ENCODE measurements around the gene GALP. TPM values are rescaled to one million over a fixed set of nuclear protein-coding genes. Genes with fewer than 3 reads are reported as not detected.

Gene GALP
- total RNA-seq, 3 donors from 2014 or later (not counting 1 experiment from before 2014, with no cell fraction given): not detected

DNA sequence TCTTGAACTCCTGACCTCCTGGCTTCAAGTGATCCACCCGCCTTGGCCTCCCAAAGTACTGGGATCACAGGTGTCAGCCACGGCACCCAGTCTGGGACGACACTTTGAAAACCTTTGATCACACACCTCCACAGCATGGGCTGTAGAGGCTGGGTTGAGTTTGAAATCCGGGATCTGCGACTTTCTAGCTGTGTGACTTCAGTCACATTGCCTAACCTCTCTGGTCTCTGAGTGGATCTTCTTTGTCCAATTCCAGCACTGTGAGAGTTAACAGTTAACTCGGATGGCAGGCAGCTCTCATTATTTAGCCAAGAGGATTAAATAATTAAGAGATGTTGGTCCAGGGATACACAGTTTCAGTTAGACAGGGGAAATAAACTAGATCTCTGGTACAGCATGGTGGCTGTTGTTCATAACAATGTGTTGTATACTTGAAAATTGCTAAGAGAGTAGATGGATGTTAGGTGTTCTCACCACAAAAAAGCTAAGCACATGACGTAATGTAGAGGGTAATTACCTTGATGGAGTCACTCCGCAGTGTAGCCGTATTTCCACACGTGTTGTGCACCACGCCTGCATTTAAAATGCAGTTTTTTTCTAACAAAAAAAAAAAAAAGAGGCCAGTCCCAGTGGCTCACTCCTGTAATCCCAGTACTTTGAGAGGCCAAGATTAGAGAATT is 1.9 kb downstream of the GALP start:
- TF ChIP-seq, protein P1, sequence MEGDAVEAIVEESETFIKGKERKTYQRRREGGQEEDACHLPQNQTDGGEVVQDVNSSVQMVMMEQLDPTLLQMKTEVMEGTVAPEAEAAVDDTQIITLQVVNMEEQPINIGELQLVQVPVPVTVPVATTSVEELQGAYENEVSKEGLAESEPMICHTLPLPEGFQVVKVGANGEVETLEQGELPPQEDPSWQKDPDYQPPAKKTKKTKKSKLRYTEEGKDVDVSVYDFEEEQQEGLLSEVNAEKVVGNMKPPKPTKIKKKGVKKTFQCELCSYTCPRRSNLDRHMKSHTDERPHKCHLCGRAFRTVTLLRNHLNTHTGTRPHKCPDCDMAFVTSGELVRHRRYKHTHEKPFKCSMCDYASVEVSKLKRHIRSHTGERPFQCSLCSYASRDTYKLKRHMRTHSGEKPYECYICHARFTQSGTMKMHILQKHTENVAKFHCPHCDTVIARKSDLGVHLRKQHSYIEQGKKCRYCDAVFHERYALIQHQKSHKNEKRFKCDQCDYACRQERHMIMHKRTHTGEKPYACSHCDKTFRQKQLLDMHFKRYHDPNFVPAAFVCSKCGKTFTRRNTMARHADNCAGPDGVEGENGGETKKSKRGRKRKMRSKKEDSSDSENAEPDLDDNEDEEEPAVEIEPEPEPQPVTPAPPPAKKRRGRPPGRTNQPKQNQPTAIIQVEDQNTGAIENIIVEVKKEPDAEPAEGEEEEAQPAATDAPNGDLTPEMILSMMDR (IDR thresholded peaks at IDR 0.05): no peak
- no peaks in the 10 kb centered on the region for H3K27me3 ChIP-seq (ENCODE audit: control insufficient read depth, insufficient read depth, low read length)
- Mint-ChIP-seq H3K4me1 (no peaks in the 10 kb centered on the region), H3K4me3 (no peak overlapping the region), H3K27me3 (ENCODE audit: low read depth in 2 of 2) (peaks cover 4 to 6% of the 10 kb centered on the region in 2 donors), H3K27ac (no peak overlapping the region), H3K9me3 (no peaks in the 10 kb centered on the region), H3K36me3 (no peaks in the 10 kb centered on the region)
- no peaks in the 10 kb centered on the region for H3K36me3 ChIP-seq (ENCODE audit: control insufficient read depth, insufficient read depth, low read length)
- no peaks in the 10 kb centered on the region for H3K9me3 ChIP-seq (ENCODE audit: control insufficient read depth, insufficient read depth, low read length)
- H3K4me1 ChIP-seq (ENCODE audit: control insufficient read depth, insufficient read depth, low read length): no peaks in the 10 kb centered on the region
- H3K4me3 ChIP-seq (ENCODE audit: low read length): no peak overlapping the region
- H3K27ac ChIP-seq (ENCODE audit: low read length): no peak overlapping the region
- DNase-seq (no peak), ATAC-seq (no peak)
- whole genome bisulfite sequencing (ENCODE audit: insufficient coverage): 68% methylated on average over 11 of the region's 11 CpGs
- intact Hi-C loops (cut with micrococcal nuclease): loop anchor here (10.0 kb wide), 1 partner anchor 73 kb away; no protein-coding TSS in a partner anchor

DNA sequence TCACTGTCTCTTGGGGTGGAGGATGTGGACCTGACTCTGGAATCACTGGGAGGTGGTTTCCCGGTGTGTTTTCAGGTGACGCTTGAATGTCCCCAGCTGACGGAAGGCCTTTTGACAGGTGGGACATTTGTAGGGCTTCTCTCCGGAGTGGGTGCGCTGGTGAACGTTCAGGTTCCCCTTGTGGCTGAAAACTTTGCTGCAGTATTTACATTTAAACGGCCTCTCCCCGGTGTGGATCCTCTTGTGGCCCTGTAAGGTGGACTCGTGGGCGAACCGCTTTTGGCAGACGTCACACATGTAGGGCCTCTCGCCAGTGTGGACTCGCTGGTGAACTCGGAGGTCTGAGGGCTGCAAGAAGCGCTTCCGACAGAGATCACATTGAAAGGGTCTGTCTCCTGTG is 14.0 kb downstream of the GALP start:
- H3K27me3 Mint-ChIP-seq (ENCODE audit: low read depth in 2 of 2): peaks cover 0 to 11% of the 10 kb centered on the region in 2 donors
- H3K4me3 ChIP-seq (ENCODE audit: low read length): no peak overlapping the region
- no peaks in the 10 kb centered on the region for H3K36me3 ChIP-seq (ENCODE audit: control insufficient read depth, insufficient read depth, low read length)
- H3K9me3 Mint-ChIP-seq: no peaks in the 10 kb centered on the region
- H3K27ac ChIP-seq (ENCODE audit: low read length): no peak overlapping the region
- TF ChIP-seq, protein P1 (IDR thresholded peaks at IDR 0.05): no peak
- H3K4me1 Mint-ChIP-seq: no peaks in the 10 kb centered on the region
- 83% methylated on average over 17 of the region's 17 CpGs for WGBS (ENCODE audit: insufficient coverage)
- no peak for DNase-seq
- no peaks in the 10 kb centered on the region for H3K36me3 Mint-ChIP-seq
- H3K4me3 Mint-ChIP-seq: no peak overlapping the region
- no peak overlapping the region for H3K27ac Mint-ChIP-seq
- intact Hi-C loops (cut with micrococcal nuclease): no loop called here
- H3K4me1 ChIP-seq (ENCODE audit: control insufficient read depth, insufficient read depth, low read length): no peaks in the 10 kb centered on the region
- no peaks in the 10 kb centered on the region for H3K27me3 ChIP-seq (ENCODE audit: control insufficient read depth, insufficient read depth, low read length)
- no peak for ATAC-seq
- H3K9me3 ChIP-seq (ENCODE audit: control insufficient read depth, insufficient read depth, low read length): no peaks in the 10 kb centered on the region

DNA sequence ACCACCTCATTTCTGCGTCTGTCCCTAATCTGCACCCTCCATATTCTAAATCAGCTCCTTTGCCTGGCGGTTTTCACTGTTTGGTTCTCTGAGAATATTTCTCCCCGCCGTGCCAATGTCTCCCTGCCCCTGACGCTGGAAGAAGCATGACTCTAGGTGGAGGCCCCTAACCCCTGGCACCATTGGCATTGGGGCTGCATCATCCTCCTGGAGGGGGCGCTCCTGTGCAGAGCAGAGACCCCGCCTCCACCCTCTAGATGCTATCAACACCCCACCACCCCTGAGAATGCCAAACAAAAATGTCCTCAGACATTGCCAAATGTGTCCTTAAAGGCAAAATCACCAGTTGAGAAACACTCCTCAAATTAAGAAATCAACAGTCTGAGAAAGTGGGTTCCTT is 15.3 kb downstream of the GALP start:
- H3K4me1 Mint-ChIP-seq: no peaks in the 10 kb centered on the region
- Histone ChIP-seq H3K9me3 (ENCODE audit: control insufficient read depth, insufficient read depth, low read length) (no peaks in the 10 kb centered on the region), H3K27ac (ENCODE audit: low read length) (no peak overlapping the region), H3K36me3 (ENCODE audit: control insufficient read depth, insufficient read depth, low read length) (no peaks in the 10 kb centered on the region), H3K27me3 (ENCODE audit: control insufficient read depth, insufficient read depth, low read length) (no peaks in the 10 kb centered on the region), H3K4me3 (ENCODE audit: low read length) (no peak overlapping the region), H3K4me1 (ENCODE audit: control insufficient read depth, insufficient read depth, low read length) (no peaks in the 10 kb centered on the region)
- no peaks in the 10 kb centered on the region for H3K9me3 Mint-ChIP-seq
- no peaks in the 10 kb centered on the region for H3K36me3 Mint-ChIP-seq
- no peak for DNase-seq
- no peaks in the 10 kb centered on the region for H3K27me3 Mint-ChIP-seq (ENCODE audit: low read depth in 2 of 2)
- no peak for ATAC-seq
- intact Hi-C loops (cut with micrococcal nuclease): no loop called here
- no peak overlapping the region for H3K4me3 Mint-ChIP-seq
- TF ChIP-seq, protein P1 (IDR thresholded peaks at IDR 0.05): no peak
- H3K27ac Mint-ChIP-seq: no peak overlapping the region
- 82% methylated on average over 7 of the region's 7 CpGs for WGBS (ENCODE audit: insufficient coverage)

DNA sequence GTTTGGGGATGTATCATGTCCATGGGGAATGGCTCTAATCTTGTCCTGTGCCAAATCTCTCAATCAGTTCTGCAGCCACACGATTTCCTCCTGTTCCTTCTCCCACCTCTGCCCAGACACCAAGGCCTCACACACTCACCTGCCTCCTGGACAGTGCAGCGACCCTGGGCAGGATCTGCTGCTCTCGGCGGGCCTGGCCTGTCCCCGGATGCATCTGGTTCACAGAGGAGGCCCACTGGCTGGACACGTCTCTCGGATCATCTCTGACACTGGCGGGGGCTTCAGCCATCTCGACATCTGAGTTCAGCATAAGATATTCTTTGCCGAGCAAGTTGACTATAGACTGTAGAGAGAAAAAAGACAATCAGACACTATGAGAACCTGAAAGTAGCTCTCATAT is 15.9 kb downstream of the GALP start:
- Histone ChIP-seq H3K4me3 (ENCODE audit: low read length) (no peak overlapping the region), H3K36me3 (ENCODE audit: control insufficient read depth, insufficient read depth, low read length) (no peaks in the 10 kb centered on the region), H3K4me1 (ENCODE audit: control insufficient read depth, insufficient read depth, low read length) (no peaks in the 10 kb centered on the region), H3K9me3 (ENCODE audit: control insufficient read depth, insufficient read depth, low read length) (no peaks in the 10 kb centered on the region), H3K27me3 (ENCODE audit: control insufficient read depth, insufficient read depth, low read length) (no peaks in the 10 kb centered on the region), H3K27ac (ENCODE audit: low read length) (no peak overlapping the region)
- no peaks in the 10 kb centered on the region for H3K27me3 Mint-ChIP-seq (ENCODE audit: low read depth in 2 of 2)
- 88% methylated on average over 10 of the region's 10 CpGs for WGBS (ENCODE audit: insufficient coverage)
- intact Hi-C loops (cut with micrococcal nuclease): no loop called here
- H3K4me1 Mint-ChIP-seq: no peaks in the 10 kb centered on the region
- no peak for ATAC-seq
- no peak for DNase-seq
- no peaks in the 10 kb centered on the region for H3K9me3 Mint-ChIP-seq
- H3K27ac Mint-ChIP-seq: no peak overlapping the region
- no peak overlapping the region for H3K4me3 Mint-ChIP-seq
- TF ChIP-seq, protein P1 (IDR thresholded peaks at IDR 0.05): no peak
- no peaks in the 10 kb centered on the region for H3K36me3 Mint-ChIP-seq

Data from natural killer cell (primary cell).